Stimulated activated memory B cell treated with anti-CD40 and anti-IgM and Interleukin-4, amounts not matched to agents 10 μg/mL and 1 μg/mL and 100 μg/mL, for 72 hours (primary cell): ENCODE results near the gene MARVELD1.
"Not testable (repeated sequence)": the region's sequence is repeated elsewhere in the genome, so short reads cannot be mapped to it uniquely, and the experiment has no call there.

Source experiments
- ATAC-seq: fragments of 150-1000 bp; cut with Tn5 transposase; 2 replicates; pipeline ENCODE4 v1.10.0; 2021
- H3K27ac Mint-ChIP-seq: one replicate; pipeline ENCODE4 v1.8.0; 2022; ENCODE audit warnings: mild to moderate bottlenecking, mixed read lengths
- H3K27me3 Mint-ChIP-seq: one replicate; pipeline ENCODE4 v1.8.0; 2022; ENCODE audit warnings: mixed read lengths
- H3K36me3 Mint-ChIP-seq: one replicate; pipeline ENCODE4 v1.8.0; 2022; ENCODE audit warnings: mixed read lengths
- H3K4me1 Mint-ChIP-seq: one replicate; pipeline ENCODE4 v1.8.0; 2022; ENCODE audit warnings: mixed read lengths
- H3K4me3 Mint-ChIP-seq: one replicate; pipeline ENCODE4 v1.8.0; 2022; ENCODE audit warnings: mild to moderate bottlenecking, moderate library complexity, mixed read lengths
- H3K9me3 Mint-ChIP-seq: one replicate; pipeline ENCODE4 v1.8.0; 2022; ENCODE audit warnings: mixed read lengths

Gene MARVELD1

GRCh38 chr10:97686301-97686961, 27.1 kb upstream of the MARVELD1 start:
- ATAC-seq = peak; percentile 40
- H3K36me3 Mint-ChIP-seq = no peaks in the 10 kb centered on the region
- peak overlapping the region; percentile 58 for H3K27ac Mint-ChIP-seq

GRCh38 chr10:97686962-97687784, 26.4 kb upstream of the MARVELD1 start, which contains the start of gene AVPI1:
AVPI1 (minus strand) TSS chr10:97687241; CDS start chr10:97679905, 7,336 bp downstream.
- no peaks in the 10 kb centered on the region for H3K36me3 Mint-ChIP-seq
- no peaks in the 10 kb centered on the region for H3K9me3 Mint-ChIP-seq
- ATAC-seq = peak; percentile 95
- no peaks in the 10 kb centered on the region for H3K27me3 Mint-ChIP-seq
- peak within 1 kb of the TSS; percentile 58 for H3K27ac Mint-ChIP-seq
- H3K4me1 Mint-ChIP-seq = peaks cover 14% of the 10 kb centered on the region
- peak within 1 kb of the TSS; percentile 88 for H3K4me3 Mint-ChIP-seq

More at GRCh38 chr10:97686301-97686961, 27.1 kb upstream of the MARVELD1 start:
- H3K27me3 Mint-ChIP-seq = no peaks in the 10 kb centered on the region
- H3K4me1 Mint-ChIP-seq = peaks cover 14% of the 10 kb centered on the region
- peak overlapping the region; percentile 88 for H3K4me3 Mint-ChIP-seq
- no peaks in the 10 kb centered on the region for H3K9me3 Mint-ChIP-seq

GRCh38 chr10:97687785-97688781, 25.4 kb upstream of the MARVELD1 start:
- Mint-ChIP-seq H3K9me3 (no peaks in the 10 kb centered on the region), H3K27me3 (no peaks in the 10 kb centered on the region), H3K27ac (peak overlapping the region; percentile 58), H3K4me3 (peak overlapping the region; percentile 88), H3K4me1 (peaks cover 14% of the 10 kb centered on the region), H3K36me3 (no peaks in the 10 kb centered on the region)
- no peak for ATAC-seq

DNA sequence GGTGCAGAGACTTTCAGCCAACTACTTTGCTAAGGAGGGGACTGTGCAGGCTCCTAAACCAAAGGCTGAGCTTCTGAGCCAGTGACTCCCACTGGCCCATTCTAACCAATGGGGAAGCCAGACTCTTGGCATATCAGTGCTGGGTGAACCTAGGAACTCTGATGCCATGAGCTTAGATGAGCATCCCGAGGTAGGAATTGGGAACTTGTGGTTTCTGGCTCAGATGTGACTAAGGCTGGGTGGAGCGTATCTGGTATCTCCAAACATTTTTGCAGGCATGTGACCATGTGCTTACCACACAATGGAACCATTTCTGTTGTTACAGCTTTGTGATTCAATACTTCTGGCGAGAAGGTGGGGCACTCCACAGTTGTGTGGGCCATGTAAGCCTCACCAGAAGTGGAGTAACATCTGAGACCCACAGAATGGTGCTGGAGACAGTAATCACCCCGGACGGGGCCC, 23.9 kb upstream of the MARVELD1 start:
- Mint-ChIP-seq H3K36me3 (no peaks in the 10 kb centered on the region), H3K9me3 (no peaks in the 10 kb centered on the region), H3K4me3 (no peak overlapping the region), H3K27ac (no peak overlapping the region), H3K4me1 (peaks cover 14% of the 10 kb centered on the region), H3K27me3 (no peaks in the 10 kb centered on the region)
- ATAC-seq = no peak

DNA sequence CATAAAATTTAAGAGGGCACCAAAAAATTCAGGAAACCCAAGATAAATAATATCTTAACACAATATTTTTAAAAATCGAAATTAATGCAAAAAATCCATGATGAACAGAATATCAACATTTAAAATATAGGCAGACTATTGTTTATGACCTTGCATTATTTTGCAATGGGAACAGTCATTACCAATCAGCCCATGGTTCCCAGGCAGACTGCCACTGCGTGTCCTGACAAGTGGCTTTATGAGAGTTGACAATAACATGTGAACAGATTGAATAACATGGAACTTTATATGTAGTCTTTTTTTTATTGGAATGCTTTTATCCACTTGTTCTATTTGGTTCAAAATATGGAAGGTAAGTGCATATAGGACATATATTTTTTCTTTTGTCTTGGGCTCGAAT, 23.4 kb upstream of the MARVELD1 start:
- Mint-ChIP-seq H3K27me3 (no peaks in the 10 kb centered on the region), H3K4me1 (peaks cover 14% of the 10 kb centered on the region), H3K27ac (no peak overlapping the region), H3K4me3 (no peak overlapping the region), H3K36me3 (no peaks in the 10 kb centered on the region), H3K9me3 (no peaks in the 10 kb centered on the region)
- no peak for ATAC-seq

DNA sequence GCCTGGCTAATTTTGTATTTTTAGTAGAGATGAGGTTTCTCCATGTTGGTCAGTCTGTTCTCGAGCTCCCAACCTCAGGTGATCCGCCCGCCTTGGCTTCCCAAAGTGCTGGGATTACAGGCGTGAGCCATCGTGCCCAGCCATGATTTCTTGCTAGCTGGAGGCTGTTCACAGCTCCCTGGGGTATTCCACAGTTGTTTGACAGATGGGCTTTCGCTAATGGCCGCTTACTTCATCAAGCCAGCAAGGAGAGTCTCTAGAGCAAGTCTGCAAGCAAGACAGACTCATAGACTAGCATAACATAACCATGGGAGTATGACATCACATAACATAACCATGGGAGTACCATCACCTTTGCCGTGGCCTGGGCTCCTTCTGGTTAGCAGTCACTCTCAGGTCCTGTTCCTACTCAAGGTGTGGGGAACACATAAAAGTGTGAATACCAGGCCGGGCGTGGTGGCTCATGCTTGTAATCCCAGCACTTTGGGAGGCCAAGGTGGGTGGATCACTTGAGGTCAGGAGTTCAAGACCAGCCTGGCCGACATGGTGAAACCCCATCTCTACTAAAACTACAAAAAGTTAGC, 15.4 kb upstream of the MARVELD1 start:
- H3K9me3 Mint-ChIP-seq, H3K36me3 Mint-ChIP-seq, H3K4me1 Mint-ChIP-seq, H3K27me3 Mint-ChIP-seq, ATAC-seq, H3K27ac Mint-ChIP-seq, H3K4me3 Mint-ChIP-seq: not testable (repeated sequence)

- no peaks in the 10 kb centered on the region for H3K9me3 Mint-ChIP-seq
- ATAC-seq = peak; percentile 66
Measured at GRCh38 chr10:97701438-97702069, 12.0 kb upstream of the MARVELD1 start.

GRCh38 chr10:97703398-97704067, 10.0 kb upstream of the MARVELD1 start:
- Mint-ChIP-seq H3K27me3 (peaks cover 14% of the 10 kb centered on the region), H3K36me3 (no peaks in the 10 kb centered on the region), H3K4me1 (no peaks in the 10 kb centered on the region), H3K9me3 (no peaks in the 10 kb centered on the region), H3K4me3 (no peak overlapping the region), H3K27ac (no peak overlapping the region)
- ATAC-seq = no peak

More at GRCh38 chr10:97701438-97702069, 12.0 kb upstream of the MARVELD1 start:
- no peak overlapping the region for H3K27ac Mint-ChIP-seq
- H3K4me3 Mint-ChIP-seq = no peak overlapping the region
- H3K27me3 Mint-ChIP-seq = peaks cover 9% of the 10 kb centered on the region
- no peaks in the 10 kb centered on the region for H3K36me3 Mint-ChIP-seq
- no peaks in the 10 kb centered on the region for H3K4me1 Mint-ChIP-seq

DNA sequence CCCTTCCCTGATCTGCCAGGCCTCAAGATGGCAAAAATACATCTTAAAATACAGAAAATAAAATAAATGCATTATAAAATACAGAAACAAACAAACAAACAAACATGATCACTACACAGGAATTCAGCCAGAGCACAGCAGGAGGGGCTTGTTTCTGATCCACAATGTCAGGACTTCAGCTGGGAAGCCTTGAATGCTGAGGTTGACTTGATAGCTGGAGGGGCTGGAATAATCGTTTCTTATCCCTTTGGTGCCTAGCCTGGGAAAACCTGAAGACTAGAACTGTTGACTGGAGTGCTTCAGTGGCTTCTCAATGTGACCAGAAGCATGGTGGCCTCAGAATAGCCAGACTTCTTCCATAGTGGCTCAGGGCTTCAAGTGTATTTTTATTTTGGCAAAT, 9.2 kb upstream of the MARVELD1 start:
- no peak overlapping the region for H3K27ac Mint-ChIP-seq
- no peak overlapping the region for H3K4me3 Mint-ChIP-seq
- no peaks in the 10 kb centered on the region for H3K9me3 Mint-ChIP-seq
- peaks cover 3% of the 10 kb centered on the region for H3K4me1 Mint-ChIP-seq
- peaks cover 22% of the 10 kb centered on the region for H3K27me3 Mint-ChIP-seq
- no peak for ATAC-seq
- no peaks in the 10 kb centered on the region for H3K36me3 Mint-ChIP-seq

DNA sequence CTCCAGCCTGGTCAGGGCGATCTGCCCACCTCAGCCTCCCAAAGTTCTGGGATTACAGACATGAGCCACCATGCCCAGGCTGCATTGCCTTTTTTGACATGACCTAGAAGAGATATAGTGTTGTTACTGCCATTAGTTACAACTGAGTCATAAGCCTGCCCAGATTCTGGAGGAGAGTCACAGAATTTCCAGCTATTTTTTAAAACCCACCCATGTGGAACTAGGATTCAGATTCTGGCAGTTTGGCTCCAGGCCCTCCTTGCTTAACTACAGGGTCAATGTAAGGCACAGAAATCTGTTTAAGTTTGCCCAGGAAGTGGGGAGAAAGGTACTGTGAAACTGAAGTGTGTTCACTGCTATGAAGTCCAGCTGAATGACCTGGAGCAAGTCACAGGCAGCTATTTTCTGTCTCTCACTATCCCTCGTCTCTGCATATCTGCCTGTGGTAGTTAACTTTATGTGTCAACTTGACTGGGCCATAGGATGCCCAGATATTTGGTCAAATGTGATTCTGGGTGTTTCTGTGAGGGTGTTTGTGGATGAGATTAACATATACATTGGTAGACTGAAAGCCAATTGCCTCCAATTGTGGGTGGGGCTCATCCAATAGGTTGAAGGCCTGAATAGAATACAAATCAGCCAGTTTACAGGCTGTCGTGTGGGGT, 8.4 kb upstream of the MARVELD1 start:
- Mint-ChIP-seq H3K4me3 (no peak overlapping the region), H3K27ac (no peak overlapping the region), H3K9me3 (no peaks in the 10 kb centered on the region), H3K36me3 (no peaks in the 10 kb centered on the region), H3K4me1 (peaks cover 6% of the 10 kb centered on the region), H3K27me3 (peaks cover 30% of the 10 kb centered on the region)
- ATAC-seq = no peak

GRCh38 chr10:97707134-97707861, 6.2 kb upstream of the MARVELD1 start:
- no peaks in the 10 kb centered on the region for H3K36me3 Mint-ChIP-seq
- H3K27ac Mint-ChIP-seq = no peak overlapping the region
- peak; percentile 39 for ATAC-seq
- peaks cover 38% of the 10 kb centered on the region for H3K27me3 Mint-ChIP-seq
- H3K9me3 Mint-ChIP-seq = no peaks in the 10 kb centered on the region
- H3K4me1 Mint-ChIP-seq = peaks cover 6% of the 10 kb centered on the region
- no peak overlapping the region for H3K4me3 Mint-ChIP-seq

- ATAC-seq = no peak
- Mint-ChIP-seq H3K27ac (no peak overlapping the region), H3K36me3 (no peaks in the 10 kb centered on the region), H3K9me3 (no peaks in the 10 kb centered on the region), H3K4me1 (peaks cover 12% of the 10 kb centered on the region), H3K4me3 (no peak overlapping the region), H3K27me3 (peaks cover 47% of the 10 kb centered on the region)
Measured at GRCh38 chr10:97708167-97708566, 5.4 kb upstream of the MARVELD1 start.
